HG02970 (cell line): ENCODE data around the gene TTF2.

Experiments
- ATAC-seq: cut with Tn5 transposase; IDR thresholded peaks from one replicate; pipeline ENCODE4 v1.9.1; 2021; ENCODE audit warnings: mild to moderate bottlenecking, moderate library complexity, moderate number of reproducible peaks; ENCODE audit not compliant: unreplicated experiment, low FRiP score

Gene TTF2

GRCh38 chr1:117044217-117044616, 15.9 kb upstream of the TTF2 start:
- no peak for ATAC-seq

- ATAC-seq: no peak
Measured at GRCh38 chr1:117045644-117046043, 14.5 kb upstream of the TTF2 start.

DNA sequence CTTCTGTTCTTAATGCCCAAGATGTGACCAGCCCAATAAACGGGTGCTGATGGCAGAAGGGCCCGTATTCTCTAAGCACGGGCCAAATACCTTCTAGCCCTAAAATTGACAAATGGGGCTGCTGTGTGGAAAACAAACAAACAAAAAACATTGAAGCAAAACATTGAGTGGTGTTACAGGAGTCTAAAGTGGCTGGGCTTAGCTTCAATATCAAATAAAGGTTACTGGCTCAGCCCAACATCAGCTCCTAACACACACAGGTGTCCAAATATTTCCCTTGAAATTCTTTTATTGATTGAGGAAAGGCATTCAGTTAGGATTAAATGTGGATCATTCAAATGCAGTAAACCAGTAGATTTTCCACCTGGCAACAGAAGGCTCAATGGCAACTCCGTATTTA, 13.3 kb upstream of the TTF2 start:
- ATAC-seq: no peak

GRCh38 chr1:117047271-117047670, 12.9 kb upstream of the TTF2 start:
- ATAC-seq: no peak

DNA sequence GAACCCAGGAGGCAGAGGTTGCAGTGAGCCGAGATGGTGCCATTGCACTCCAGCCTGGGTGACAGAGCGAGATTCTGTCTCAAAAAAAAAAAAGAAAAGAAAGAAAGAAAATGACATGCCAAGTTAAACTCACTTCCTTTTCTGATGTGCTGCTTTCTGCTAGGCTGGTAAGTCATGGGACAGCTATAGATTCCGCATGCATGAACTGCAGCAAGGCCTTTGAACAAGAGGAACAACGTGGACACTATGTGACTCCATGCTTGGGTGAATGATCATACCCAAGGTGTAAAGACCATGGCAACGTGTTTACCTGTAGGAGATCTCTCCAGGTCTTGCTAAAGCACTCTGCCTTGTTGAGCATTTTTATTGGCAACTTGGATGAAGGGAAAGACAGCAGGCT, 10.3 kb upstream of the TTF2 start:
- no peak for ATAC-seq

DNA sequence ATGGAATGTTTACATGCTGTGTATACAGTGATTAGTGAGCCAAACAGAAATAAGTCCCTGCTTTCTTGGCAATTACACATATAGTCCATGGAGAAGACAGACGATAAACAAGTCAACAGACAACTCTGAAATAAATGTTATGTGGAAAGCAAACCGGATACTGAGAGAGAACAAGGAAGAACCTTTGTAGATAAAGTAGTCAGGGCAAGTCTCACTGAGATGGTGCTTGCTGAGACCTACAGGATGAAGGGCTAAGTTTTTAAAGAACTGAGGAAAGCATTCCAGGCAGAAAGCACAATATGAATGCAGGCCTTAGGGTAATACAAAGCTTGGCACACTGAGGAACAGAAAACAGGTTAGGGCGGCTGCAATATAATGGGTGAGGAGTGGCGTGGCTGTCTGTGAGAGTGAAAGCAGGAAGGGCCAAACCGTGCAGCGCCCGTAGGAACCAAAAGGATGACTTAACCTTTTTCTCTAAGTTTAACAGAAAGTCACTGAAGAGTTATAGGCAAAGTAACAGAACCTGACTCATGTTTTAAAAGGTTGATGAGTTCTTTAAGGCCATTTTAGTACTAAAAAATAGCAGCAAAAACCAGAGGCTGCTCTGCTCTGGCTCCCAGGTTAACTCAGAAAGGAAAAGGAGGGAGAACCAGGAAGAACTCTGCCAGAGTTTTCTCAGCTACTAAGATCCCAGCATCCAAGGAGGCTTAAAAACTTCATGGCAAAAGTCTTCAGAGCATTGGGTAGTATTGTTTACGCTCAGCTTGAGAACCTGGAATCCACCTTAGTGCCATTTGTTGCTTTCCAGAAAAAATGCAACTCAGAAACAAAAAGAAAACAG, 8.7 kb upstream of the TTF2 start:
- no peak for ATAC-seq

- no peak for ATAC-seq
Measured at GRCh38 chr1:117054068-117054467, 6.1 kb upstream of the TTF2 start.

GRCh38 chr1:117058810-117059209, 1.3 kb upstream of the TTF2 start:
- no peak for ATAC-seq

- peak; percentile 33 for ATAC-seq
Measured at GRCh38 chr1:117059334-117059677, 820 bp upstream of the TTF2 start.

- ATAC-seq: peak; percentile 3
Measured at GRCh38 chr1:117060441-117061317, 553 bp downstream of the TTF2 start.

DNA sequence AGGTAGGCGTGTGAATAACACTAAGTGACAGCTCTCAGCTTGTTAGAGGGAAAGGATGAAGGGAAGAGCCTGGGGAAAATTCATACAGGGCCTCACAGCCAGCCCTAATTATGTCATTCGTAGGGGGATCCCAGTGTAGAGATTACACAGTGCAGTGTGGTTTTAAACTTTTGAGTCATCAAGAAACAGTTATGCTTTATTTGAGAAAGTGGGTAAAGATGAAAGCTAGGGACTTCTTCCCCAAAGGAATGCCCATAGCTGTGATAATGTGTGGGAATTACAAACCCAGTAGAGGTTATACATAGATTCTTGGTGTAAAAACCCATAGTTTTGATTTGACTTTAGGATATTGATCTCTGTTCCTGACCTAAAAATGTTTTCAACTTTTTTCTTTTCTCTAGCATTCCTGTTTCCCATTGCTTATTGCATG, 1.9 kb downstream of the TTF2 start:
- no peak for ATAC-seq

- no peak for ATAC-seq
Measured at GRCh38 chr1:117066367-117066766, 6.2 kb downstream of the TTF2 start.

- ATAC-seq: no peak
Measured at GRCh38 chr1:117067533-117068370, 7.6 kb downstream of the TTF2 start.

GRCh38 chr1:117068580-117068979, 8.5 kb downstream of the TTF2 start:
- no peak for ATAC-seq

GRCh38 chr1:117069220-117069844, 9.2 kb downstream of the TTF2 start:
- ATAC-seq: no peak

DNA sequence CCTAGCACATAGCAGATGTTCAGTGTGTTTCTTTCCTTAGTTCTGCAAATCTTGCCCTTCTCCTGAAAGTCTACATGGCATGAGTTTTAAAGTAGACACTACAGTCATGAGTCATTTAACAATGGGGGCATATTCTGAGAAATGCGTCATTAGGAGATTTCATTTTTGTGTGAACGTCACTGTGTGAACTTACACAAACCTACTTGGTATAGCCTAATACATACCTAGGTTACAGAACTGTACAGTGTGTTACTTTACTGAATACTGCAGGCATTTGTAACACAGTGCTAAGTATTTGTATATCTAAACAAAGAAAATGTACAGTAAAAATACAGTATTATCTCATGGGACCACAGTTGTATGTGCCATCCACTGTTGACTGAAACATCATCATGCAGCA, 10.0 kb downstream of the TTF2 start:
- no peak for ATAC-seq

GRCh38 chr1:117076648-117077047, 16.5 kb downstream of the TTF2 start:
- ATAC-seq: no peak

- ATAC-seq: no peak
Measured at GRCh38 chr1:117077267-117077666, 17.1 kb downstream of the TTF2 start.

DNA sequence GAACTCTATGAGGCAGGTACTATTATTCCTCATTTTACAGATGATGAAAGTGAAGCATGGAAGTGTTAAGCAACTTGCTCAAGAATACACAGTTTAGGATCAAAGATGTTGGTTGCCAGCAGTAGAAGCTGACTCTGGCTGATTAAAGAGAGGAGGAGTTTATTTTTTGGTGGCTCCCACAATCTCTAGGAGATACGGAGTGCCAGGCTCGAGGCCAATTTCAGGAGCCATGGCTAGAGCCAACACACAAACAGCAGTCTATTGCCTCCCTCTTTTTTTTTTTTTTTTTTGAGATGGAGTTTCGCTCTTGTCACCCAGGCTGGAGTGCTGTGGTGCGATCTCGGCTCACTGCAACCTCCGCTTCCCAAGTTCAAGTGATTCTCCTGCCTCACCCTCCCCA, 19.6 kb downstream of the TTF2 start:
- ATAC-seq: no peak

GRCh38 chr1:117084231-117084630, 24.1 kb downstream of the TTF2 start:
- no peak for ATAC-seq
